ENCODE data around the gene DEFB121. TPM values are rescaled to one million over a fixed set of nuclear protein-coding genes. Genes with fewer than 3 reads are reported as not detected.

The DEFB121 gene
- total and polyA plus RNA-seq, 2 of the 8 experiments (the other 6 are each of a cell fraction or from before 2014, with no cell fraction given): not detected

DNA sequence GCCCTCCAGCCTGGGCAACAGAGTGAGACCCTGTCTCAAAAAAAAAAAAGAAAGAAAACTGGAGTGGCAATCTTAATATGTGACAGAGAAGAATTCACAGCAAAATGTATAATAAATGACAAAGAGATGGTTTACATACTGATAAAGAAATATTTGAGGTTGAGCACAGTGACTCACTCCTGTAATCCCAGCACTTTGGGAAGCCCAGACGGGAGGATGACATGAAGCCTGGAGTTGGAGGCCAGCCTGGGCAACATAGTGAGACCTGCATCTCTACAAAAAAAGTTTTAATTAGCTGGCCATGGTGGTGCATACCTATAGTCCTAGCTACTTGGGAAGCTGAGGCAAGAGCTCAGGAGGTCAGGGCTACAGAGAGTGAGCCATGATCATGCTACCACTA lies 50.0 kb downstream of the DEFB121 start:
- Histone ChIP-seq H3K27me3 (replicated peaks in 1 of 4; ENCODE audit: control insufficient read depth in 3 of 4, extremely low read depth in 1 of 4, insufficient read depth in 3 of 4, low read length in 3 of 4) (no peaks in the 10 kb centered on the region), H2BK15ac (ENCODE audit: low read length) (no peak overlapping the region), H4K5ac (ENCODE audit: insufficient read length, low read depth, low read length) (no peak overlapping the region), H3K56ac (replicated peaks; ENCODE audit: insufficient read length, low read depth, low read length) (no peak overlapping the region), H3K27ac (ENCODE audit: low read depth, low read length) (no peak overlapping the region), H3K4me2 (ENCODE audit: insufficient read depth in 1 of 2, low read depth in 2 of 2, low read length in 2 of 2) (no peak overlapping the region), H3K4ac (replicated peaks; ENCODE audit: insufficient read length, low read depth, low read length) (no peak overlapping the region), H3K9ac (replicated peaks in 1 of 4; ENCODE audit: extremely low read depth in 1 of 4, low read depth in 3 of 4, low read length in 3 of 4) (no peak overlapping the region), H2BK120ac (replicated peaks; ENCODE audit: low read depth, low read length) (no peak overlapping the region), H3K79me2 (ENCODE audit: control insufficient read depth in 1 of 2, insufficient read depth in 2 of 2, low read length in 2 of 2) (no peaks in the 10 kb centered on the region), H2BK5ac (ENCODE audit: low read depth, low read length) (no peak overlapping the region), H2BK20ac (ENCODE audit: low read length) (no peak overlapping the region), H4K20me1 (replicated peaks in 1 of 2; ENCODE audit: control insufficient read depth in 1 of 2, insufficient read depth in 2 of 2, low read length in 2 of 2) (no peaks in the 10 kb centered on the region), H2BK12ac (ENCODE audit: low read depth, low read length) (no peak overlapping the region), H3K4me3 (ENCODE audit: extremely low read depth in 1 of 4, insufficient read depth in 2 of 4, low read depth in 3 of 4, low read length in 4 of 4) (no peak overlapping the region), H3K4me1 (replicated peaks in 1 of 4; ENCODE audit: control insufficient read depth in 3 of 4, insufficient read depth in 4 of 4, low read length in 3 of 4) (no peaks in the 10 kb centered on the region), H3K79me1 (ENCODE audit: low read depth, low read length) (no peaks in the 10 kb centered on the region), H3K23me2 (ENCODE audit: low read depth, low read length) (no peaks in the 10 kb centered on the region), H3K9me3 (ENCODE audit: insufficient read depth in 2 of 2, low read depth in 1 of 2, low read length in 1 of 2) (peaks cover 63 to 71% of the 10 kb centered on the region in 2 experiments), H3K36me3 (ENCODE audit: control insufficient read depth in 2 of 4, insufficient read depth in 4 of 4, low read length in 3 of 4) (no peaks in the 10 kb centered on the region; a peak in 1 of 8 replicates), H3K14ac (ENCODE audit: insufficient read length) (no peak overlapping the region), H3K23ac (ENCODE audit: insufficient read length) (no peak overlapping the region), H4K91ac (replicated peaks; ENCODE audit: insufficient read length, low read length) (no peak overlapping the region), H4K8ac (ENCODE audit: extremely low read depth, insufficient read depth, low read length) (no peak overlapping the region), H3K18ac (ENCODE audit: extremely low read depth, low read length) (no peak overlapping the region), H2AK5ac (ENCODE audit: low read depth, low read length) (no peak overlapping the region), H2AFZ (ENCODE audit: low read length) (no peak overlapping the region)
- 67% methylated on average over 1 of the region's 1 CpG; no CpG with 5 or more reads in 1 of the 2 experiments for WGBS, 2 experiments (ENCODE audit: extremely low coverage in 1 of 2, insufficient coverage in 1 of 2, insufficient read length in 1 of 2, insufficient replicate concordance in 2 of 2, low coverage in 1 of 2, low lambda C conversion rate in 2 of 2, missing lambda C conversion rate in 1 of 2)
- FAIRE-seq (no peak), DNase-seq (ENCODE audit: low read depth in 1 of 2, low spot score in 2 of 2) (no peak)
- CTCF ChIA-PET (ENCODE audit: partially characterized antibody): no interaction called here
- POLR2A ChIA-PET (ENCODE audit: partially characterized antibody): no interaction called here
- TF ChIP-seq RBBP5 (IDR thresholded peaks at IDR 0.05; ENCODE audit: borderline replicate concordance, low read depth, low read length) (no peak), RNF2 (IDR thresholded peaks at IDR 0.05; ENCODE audit: borderline replicate concordance, low read depth, low read length, missing control alignments, poor library complexity, severe bottlenecking) (no peak), TAF7 (optimal IDR thresholded peaks at IDR 0.05; ENCODE audit: borderline replicate concordance, low read depth, low read length) (no peak), RFX5 (IDR thresholded peaks at IDR 0.05; ENCODE audit: borderline replicate concordance, low read depth, low read length) (no peak), YY1 (IDR thresholded peaks at IDR 0.05; ENCODE audit: low read depth, low read length) (no peak), CHD2 (IDR thresholded peaks at IDR 0.05; ENCODE audit: low read length) (no peak), PHF8 (conservative IDR thresholded peaks at IDR 0.05; ENCODE audit: low read depth, low read length) (no peak), GTF2F1 (IDR thresholded peaks at IDR 0.05; ENCODE audit: borderline replicate concordance, low read depth, low read length) (no peak), BCL11A (IDR thresholded peaks at IDR 0.05; ENCODE audit: low read depth in 2 of 2, low read length in 2 of 2) (no peak), EZH2 (IDR thresholded peaks at IDR 0.05; ENCODE audit: low read depth, low read length, severe bottlenecking) (no peak), RAD21 (IDR thresholded peaks at IDR 0.05 in 1 of 2, conservative IDR thresholded peaks at IDR 0.05 in 1 of 2; ENCODE audit: low read depth in 2 of 2, low read length in 2 of 2) (no peak)
- TF ChIP-seq, protein P1, sequence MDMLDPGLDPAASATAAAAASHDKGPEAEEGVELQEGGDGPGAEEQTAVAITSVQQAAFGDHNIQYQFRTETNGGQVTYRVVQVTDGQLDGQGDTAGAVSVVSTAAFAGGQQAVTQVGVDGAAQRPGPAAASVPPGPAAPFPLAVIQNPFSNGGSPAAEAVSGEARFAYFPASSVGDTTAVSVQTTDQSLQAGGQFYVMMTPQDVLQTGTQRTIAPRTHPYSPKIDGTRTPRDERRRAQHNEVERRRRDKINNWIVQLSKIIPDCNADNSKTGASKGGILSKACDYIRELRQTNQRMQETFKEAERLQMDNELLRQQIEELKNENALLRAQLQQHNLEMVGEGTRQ (IDR thresholded peaks at IDR 0.05; ENCODE audit: low read length): no peak
